A673 (cell line): ENCODE data around the gene ST3GAL4. TPM values are rescaled to one million over a fixed set of nuclear protein-coding genes. Genes with fewer than 3 reads are reported as not detected.

ENCODE experiments used
- BruUV-seq: library from RNA; stranded (reverse); fragments of 400-500 nt; replicated peaks from 2 replicates; lab custom pipeline; 2021; lab: Mats Ljungman, UMichigan
- CTCF ChIA-PET: fragments of 300-600 bp; sonication (Branson Sonifier 250); formaldehyde crosslinking; loops from one replicate; lab custom pipeline; 2022; ENCODE audit warnings: antibody characterized with exemption; lab: Charles Lee
- POLR2A ChIA-PET: fragments of 300-600 bp; sonication (Branson Sonifier 250); formaldehyde crosslinking; loops from one replicate; lab custom pipeline; 2022; ENCODE audit warnings: antibody characterized with exemption; ENCODE audit not compliant: low non-redundant PET; lab: Charles Lee
- DNase-seq: peaks from one replicate; pipeline ENCODE4 v3.0.0-alpha.2; 2015; ENCODE audit warnings: low spot score
- H3K27ac ChIP-seq: fragments of 200-600 bp; sonication (generic); 2 replicates; pipeline ENCODE4 v1.5.1; 2016; ENCODE audit warnings: mixed run types, low read depth, mild to moderate bottlenecking, mixed read lengths, antibody characterized with exemption, low read length; ENCODE audit not compliant: poor library complexity, severe bottlenecking
- H3K27me3 ChIP-seq: fragments of 200-600 bp; sonication (generic); replicated peaks from 2 replicates; pipeline ENCODE4 v1.6.1; 2017; ENCODE audit warnings: mixed run types, low read depth, mild to moderate bottlenecking, mixed read lengths, antibody characterized with exemption, low read length; ENCODE audit not compliant: insufficient read depth, poor library complexity
- H3K36me3 ChIP-seq: fragments of 200-600 bp; sonication (generic); 2 replicates; pipeline ENCODE4 v1.6.1; 2016; ENCODE audit warnings: mixed run types, mild to moderate bottlenecking, mixed read lengths, antibody characterized with exemption, low read length; ENCODE audit not compliant: insufficient read depth, poor library complexity, severe bottlenecking
- H3K4me1 ChIP-seq: fragments of 200-600 bp; sonication (generic); 2 replicates; pipeline ENCODE4 v1.6.1; 2017; ENCODE audit warnings: mixed run types, mild to moderate bottlenecking, mixed read lengths, antibody characterized with exemption, low read length; ENCODE audit not compliant: insufficient read depth, poor library complexity, severe bottlenecking
- H3K4me3 ChIP-seq: fragments of 200-600 bp; sonication (generic); 2 replicates; pipeline ENCODE4 v1.5.1; 2016; ENCODE audit warnings: low read depth, mixed run types, mild to moderate bottlenecking, mixed read lengths, low read length; ENCODE audit not compliant: poor library complexity, severe bottlenecking
- H3K9me3 ChIP-seq: fragments of 200-600 bp; sonication (generic); 2 replicates; pipeline ENCODE4 v1.6.1; 2016; ENCODE audit warnings: mixed run types, low read depth, mild to moderate bottlenecking, mixed read lengths, antibody characterized with exemption, low read length; ENCODE audit not compliant: poor library complexity, severe bottlenecking
- CTCF ChIP-seq: fragments of 300-800, 200-600 bp; sonication (generic); conservative IDR thresholded peaks from 2 replicates; pipeline ENCODE4 v1.5.1; 2017; ENCODE audit warnings: low read depth, mild to moderate bottlenecking, antibody characterized with exemption, low read length, moderate library complexity, mixed read lengths
- EZH2 ChIP-seq: fragments of 200-600 bp; sonication (generic); IDR thresholded peaks from 2 replicates; pipeline ENCODE4 v1.6.1; 2017; ENCODE audit warnings: borderline replicate concordance, low read depth, mild to moderate bottlenecking, mixed read lengths, antibody characterized with exemption, low read length; ENCODE audit not compliant: poor library complexity, severe bottlenecking
- intact Hi-C: fragments of 100-400 bp; cut with micrococcal nuclease; formaldehyde crosslinking; loops from one replicate; pipeline ENCODE4 v1.10.0; 2022; ENCODE audit not compliant: unreplicated experiment
- total RNA-seq: library from RNA; stranded (reverse); gene quantifications from 2 replicates; pipeline ENCODE4 v1.2.3, GENCODE V29; 2021

Gene ST3GAL4
- total RNA-seq, 1 experiment from 2014 or later: 29.9 TPM

GRCh38 chr11:126426820-126427749, 71.6 kb downstream of the ST3GAL4 start:
- BruUV-seq: no TSS peak
- no peak for DNase-seq
- Histone ChIP-seq H3K36me3 (no peaks in the 10 kb centered on the region), H3K27me3 (no peaks in the 10 kb centered on the region), H3K9me3 (no peaks in the 10 kb centered on the region), H3K4me1 (no peaks in the 10 kb centered on the region), H3K27ac (no peak overlapping the region), H3K4me3 (no peak overlapping the region)
- TF ChIP-seq CTCF (no peak), EZH2 (no peak)
- intact Hi-C loops: no loop called here
- ChIA-PET POLR2A (no interaction called here), CTCF (no interaction called here)

- no peaks in the 10 kb centered on the region for H3K27me3 ChIP-seq
- H3K9me3 ChIP-seq: no peaks in the 10 kb centered on the region
- no peaks in the 10 kb centered on the region for H3K36me3 ChIP-seq
- BruUV-seq: no TSS peak
- DNase-seq: no peak
- no peak for TF ChIP-seq CTCF
- TF ChIP-seq EZH2: no peak
- H3K4me1 ChIP-seq: no peaks in the 10 kb centered on the region
- CTCF ChIA-PET: interaction anchor here (0.6 kb wide), 1 partner anchor 11 kb away, joined by 5 read pairs; no protein-coding TSS in a partner anchor
- POLR2A ChIA-PET: no interaction called here
- intact Hi-C loops: no loop called here
- H3K4me3 ChIP-seq: no peak overlapping the region
- H3K27ac ChIP-seq: no peak overlapping the region
Observed at GRCh38 chr11:126430581-126431335, 75.3 kb downstream of the ST3GAL4 start.

GRCh38 chr11:126431401-126432064, 76.0 kb downstream of the ST3GAL4 start:
- intact Hi-C loops: no loop called here
- TF ChIP-seq CTCF: no peak
- TF ChIP-seq EZH2: no peak
- CTCF ChIA-PET: interaction anchor here (0.6 kb wide), 1 partner anchor 10 kb away, joined by 5 read pairs; no protein-coding TSS in a partner anchor
- DNase-seq: no peak
- H3K27ac ChIP-seq: no peak overlapping the region
- POLR2A ChIA-PET: no interaction called here
- H3K4me3 ChIP-seq: no peak overlapping the region
- BruUV-seq: no TSS peak
- H3K36me3 ChIP-seq: no peaks in the 10 kb centered on the region
- H3K27me3 ChIP-seq: no peaks in the 10 kb centered on the region
- no peaks in the 10 kb centered on the region for H3K9me3 ChIP-seq
- no peaks in the 10 kb centered on the region for H3K4me1 ChIP-seq
